Activated CD8-positive, alpha-beta T cell treated with anti-CD3 and anti-CD28 coated beads for 36 hours (primary cell): ENCODE results near the gene EFNA5. TPM values are rescaled to one million over a fixed set of nuclear protein-coding genes. Genes with fewer than 3 reads are reported as not detected.

Experiments
- ATAC-seq: fragments of 200-7000 bp; cut with Tn5 transposase; one replicate; pipeline ENCODE4 v1.10.0; 2021; ENCODE audit warnings: mild to moderate bottlenecking, moderate library complexity
- CTCF ChIA-PET: fragments of 350-600 bp; sonication (Branson Sonifier 250); formaldehyde crosslinking; loops from one replicate; lab custom pipeline; 2021; ENCODE audit warnings: antibody characterized with exemption; lab: Charles Lee
- POLR2A ChIA-PET: fragments of 350-600 bp; sonication (Branson Sonifier 250); formaldehyde crosslinking; loops from one replicate; lab custom pipeline; 2021; ENCODE audit warnings: antibody characterized with exemption; lab: Charles Lee
- DNase-seq: peaks from one replicate; pipeline ENCODE4 v3.0.0-alpha.2; 2020
- H3K27ac Mint-ChIP-seq: one replicate; pipeline ENCODE4 v1.8.0; 2021; ENCODE audit warnings: mild to moderate bottlenecking, mixed read lengths
- H3K27me3 Mint-ChIP-seq: one replicate; pipeline ENCODE4 v1.8.0; 2021; ENCODE audit warnings: mixed read lengths
- H3K36me3 Mint-ChIP-seq: one replicate; pipeline ENCODE4 v1.8.0; 2021; ENCODE audit warnings: low read depth, mixed read lengths
- H3K4me1 Mint-ChIP-seq: one replicate; pipeline ENCODE4 v1.8.0; 2021; ENCODE audit warnings: low read depth, mixed read lengths
- H3K4me3 Mint-ChIP-seq: one replicate; pipeline ENCODE4 v1.8.0; 2021; ENCODE audit warnings: mild to moderate bottlenecking, moderate library complexity, mixed read lengths
- H3K9me3 Mint-ChIP-seq: one replicate; pipeline ENCODE4 v1.8.0; 2021; ENCODE audit warnings: mixed read lengths
- CTCF ChIP-seq: fragments of 200-600 bp; IDR thresholded peaks from one replicate; pipeline ENCODE4 v1.8.0; 2022; ENCODE audit warnings: antibody characterized with exemption, mild to moderate bottlenecking
- intact Hi-C: fragments of 100-400 bp; cut with micrococcal nuclease; formaldehyde crosslinking; loops from one replicate; pipeline ENCODE4 v1.10.0; 2022
- total RNA-seq, 2 experiments: library from RNA; stranded (reverse); gene quantifications; one replicate each; pipeline ENCODE4 v1.2.3, GENCODE V29; 2021

The EFNA5 gene
- total RNA-seq, 2 experiments from 2014 or later = not detected

GRCh38 chr5:107486489-107486888 is 184.2 kb downstream of the EFNA5 start:
- intact Hi-C loops = no loop called here
- no peak overlapping the region for H3K4me3 Mint-ChIP-seq
- no peaks in the 10 kb centered on the region for H3K27me3 Mint-ChIP-seq
- peak; percentile 98 for ATAC-seq
- POLR2A ChIA-PET = no interaction called here
- TF ChIP-seq CTCF = no peak
- DNase-seq = peak; percentile 81
- H3K4me1 Mint-ChIP-seq = peaks cover 16% of the 10 kb centered on the region
- H3K9me3 Mint-ChIP-seq = peaks cover 6% of the 10 kb centered on the region
- CTCF ChIA-PET = no interaction called here
- H3K36me3 Mint-ChIP-seq = peaks cover 2% of the 10 kb centered on the region
- no peak overlapping the region for H3K27ac Mint-ChIP-seq

- H3K36me3 Mint-ChIP-seq = peaks cover 2% of the 10 kb centered on the region
- DNase-seq (no peak), ATAC-seq (no peak)
- H3K27me3 Mint-ChIP-seq = peaks cover 3% of the 10 kb centered on the region
- peaks cover 16% of the 10 kb centered on the region for H3K4me1 Mint-ChIP-seq
- peaks cover 6% of the 10 kb centered on the region for H3K9me3 Mint-ChIP-seq
- H3K27ac Mint-ChIP-seq = no peak overlapping the region
- H3K4me3 Mint-ChIP-seq = no peak overlapping the region
- CTCF ChIA-PET = no interaction called here
- intact Hi-C loops = no loop called here
- POLR2A ChIA-PET = no interaction called here
- no peak for TF ChIP-seq CTCF
Observed at GRCh38 chr5:107485184-107485583, 185.6 kb downstream of the EFNA5 start.

GRCh38 chr5:107484281-107484680 is 186.5 kb downstream of the EFNA5 start:
- peaks cover 3% of the 10 kb centered on the region for H3K27me3 Mint-ChIP-seq
- peaks cover 2% of the 10 kb centered on the region for H3K36me3 Mint-ChIP-seq
- H3K27ac Mint-ChIP-seq = no peak overlapping the region
- H3K4me3 Mint-ChIP-seq = no peak overlapping the region
- ChIA-PET CTCF (no interaction called here), POLR2A (no interaction called here)
- TF ChIP-seq CTCF = no peak
- H3K9me3 Mint-ChIP-seq = peaks cover 6% of the 10 kb centered on the region
- H3K4me1 Mint-ChIP-seq = peaks cover 16% of the 10 kb centered on the region
- ATAC-seq (no peak), DNase-seq (no peak)
- intact Hi-C loops = no loop called here

GRCh38 chr5:107483231-107484024 is 187.3 kb downstream of the EFNA5 start:
- POLR2A ChIA-PET = no interaction called here
- Mint-ChIP-seq H3K4me1 (peaks cover 16% of the 10 kb centered on the region), H3K27ac (no peak overlapping the region), H3K4me3 (no peak overlapping the region), H3K9me3 (peaks cover 6% of the 10 kb centered on the region), H3K36me3 (peaks cover 2% of the 10 kb centered on the region), H3K27me3 (peaks cover 3% of the 10 kb centered on the region)
- no peak for DNase-seq
- no peak for TF ChIP-seq CTCF
- CTCF ChIA-PET = no interaction called here
- ATAC-seq = no peak
- intact Hi-C loops = no loop called here

- TF ChIP-seq CTCF = no peak
- ChIA-PET POLR2A (no interaction called here), CTCF (no interaction called here)
- H3K4me1 Mint-ChIP-seq = peaks cover 3% of the 10 kb centered on the region
- H3K4me3 Mint-ChIP-seq = no peak overlapping the region
- H3K27me3 Mint-ChIP-seq = peaks cover 3% of the 10 kb centered on the region
- intact Hi-C loops = no loop called here
- H3K9me3 Mint-ChIP-seq = no peaks in the 10 kb centered on the region
- no peak overlapping the region for H3K27ac Mint-ChIP-seq
- no peak for ATAC-seq
- no peak for DNase-seq
- H3K36me3 Mint-ChIP-seq = no peaks in the 10 kb centered on the region
Observed at GRCh38 chr5:107478068-107478641, 192.6 kb downstream of the EFNA5 start.
